HG03135 (cell line): ENCODE data around the gene ZNF202.
"Not testable (repeated sequence)": the region's sequence is repeated elsewhere in the genome, so short reads cannot be mapped to it uniquely, and the experiment has no call there.

Experiments used
- ATAC-seq: cut with Tn5 transposase; IDR thresholded peaks from one replicate; pipeline ENCODE4 v1.9.1; 2021; ENCODE audit warnings: mild to moderate bottlenecking, moderate library complexity; ENCODE audit not compliant: unreplicated experiment

ZNF202 gene

GRCh38 chr11:123742031-123742723 is 717 bp upstream of the ZNF202 start:
- no peak for ATAC-seq

- no peak for ATAC-seq
These were observed 687 bp downstream of the ZNF202 start for GRCh38 chr11:123740787-123741158.

GRCh38 chr11:123738374-123738773 is 3.1 kb downstream of the ZNF202 start:
- no peak for ATAC-seq

- no peak for ATAC-seq
These were observed 4.7 kb downstream of the ZNF202 start for GRCh38 chr11:123736769-123737168.

DNA sequence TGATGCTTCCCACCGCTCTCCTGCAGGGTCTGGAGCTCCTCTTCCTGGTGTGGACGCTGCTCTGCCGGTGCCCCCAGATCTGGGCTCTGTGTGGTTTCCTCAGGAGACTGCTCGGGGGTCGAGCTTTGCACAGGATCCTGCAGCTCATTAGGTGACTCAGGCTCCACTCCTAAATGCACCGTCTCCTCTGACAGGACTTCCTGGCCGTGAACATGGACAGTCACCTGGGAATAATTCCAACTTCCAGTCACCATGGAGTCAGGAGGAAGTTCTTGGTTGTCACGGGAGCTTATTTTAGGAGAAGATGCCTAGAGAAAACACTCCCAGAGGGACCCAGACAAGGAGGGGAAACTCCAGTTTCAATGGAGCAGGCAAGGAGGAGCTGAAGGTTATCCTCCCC is 11.9 kb downstream of the ZNF202 start:
- no peak for ATAC-seq

- no peak for ATAC-seq
These were observed 15.3 kb downstream of the ZNF202 start for GRCh38 chr11:123725995-123726655.

DNA sequence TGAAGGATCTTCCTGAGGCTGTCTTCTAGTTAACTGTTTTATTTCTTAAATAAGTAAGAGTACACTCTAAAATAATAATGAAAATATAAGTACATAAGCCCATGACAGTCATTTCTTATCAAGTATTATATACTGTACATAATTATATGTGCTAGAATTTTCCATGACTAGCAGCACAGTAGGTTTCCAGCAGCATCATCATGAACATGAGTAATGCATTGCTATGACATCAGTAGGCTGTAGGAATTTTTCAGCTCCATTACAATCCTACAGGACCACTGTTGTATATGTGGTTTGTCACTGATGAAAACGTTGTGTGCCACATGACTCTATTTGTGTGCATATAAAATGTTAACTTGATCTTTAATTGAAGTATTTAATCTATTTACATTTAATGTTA is 22.0 kb downstream of the ZNF202 start:
- no peak for ATAC-seq

DNA sequence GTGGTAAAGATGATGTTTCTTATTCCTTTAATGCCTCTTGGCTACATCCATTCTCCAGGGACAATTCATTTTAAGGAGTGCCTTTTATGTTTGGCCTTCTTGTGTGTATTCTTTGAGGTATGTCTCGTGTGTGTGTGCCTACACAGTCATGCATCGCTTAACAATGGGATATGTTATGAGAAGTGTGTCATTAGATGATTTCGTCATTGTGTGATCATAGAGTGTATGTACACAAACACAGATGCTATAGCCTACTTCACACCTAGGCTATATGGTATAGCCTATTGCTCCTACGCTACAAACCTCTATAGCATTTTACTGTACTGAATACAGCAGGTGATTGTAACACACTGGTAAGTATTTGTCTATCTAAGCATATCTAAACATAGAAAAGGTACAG is 23.0 kb downstream of the ZNF202 start:
- no peak for ATAC-seq

GRCh38 chr11:123718063-123718462 is 23.4 kb downstream of the ZNF202 start:
- ATAC-seq, result no peak

GRCh38 chr11:123712627-123713026 is 28.8 kb downstream of the ZNF202 start:
- not testable (repeated sequence) for ATAC-seq

GRCh38 chr11:123707606-123708205 is 33.8 kb downstream of the ZNF202 start:
- ATAC-seq, result no peak

GRCh38 chr11:123707206-123707605 is 34.3 kb downstream of the ZNF202 start:
- ATAC-seq, result no peak

DNA sequence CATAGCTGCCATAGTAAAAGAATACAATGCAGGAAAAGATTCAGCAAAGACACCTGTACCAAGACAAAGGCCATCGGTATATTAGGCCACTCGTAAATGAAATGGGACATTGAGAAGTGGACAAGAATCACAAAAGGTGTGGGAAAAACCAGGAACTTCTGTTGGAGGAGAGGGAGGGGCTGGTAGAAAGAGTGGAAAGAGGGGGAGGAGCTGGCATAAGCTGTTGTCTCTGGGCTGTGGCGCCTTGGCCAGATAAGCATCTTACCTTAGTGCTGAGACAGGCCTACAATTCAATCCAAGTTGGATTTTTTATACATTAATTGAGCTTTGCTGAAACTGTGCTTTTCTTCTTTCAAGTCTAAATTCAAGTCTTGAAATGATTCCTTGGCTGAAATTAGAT is 37.1 kb downstream of the ZNF202 start:
- no peak for ATAC-seq

GRCh38 chr11:123702696-123703095 is 38.8 kb downstream of the ZNF202 start:
- no peak for ATAC-seq

- no peak for ATAC-seq
These were observed 39.3 kb downstream of the ZNF202 start for GRCh38 chr11:123702139-123702538.

- no peak for ATAC-seq
These were observed 40.7 kb downstream of the ZNF202 start for GRCh38 chr11:123700772-123701171.

DNA sequence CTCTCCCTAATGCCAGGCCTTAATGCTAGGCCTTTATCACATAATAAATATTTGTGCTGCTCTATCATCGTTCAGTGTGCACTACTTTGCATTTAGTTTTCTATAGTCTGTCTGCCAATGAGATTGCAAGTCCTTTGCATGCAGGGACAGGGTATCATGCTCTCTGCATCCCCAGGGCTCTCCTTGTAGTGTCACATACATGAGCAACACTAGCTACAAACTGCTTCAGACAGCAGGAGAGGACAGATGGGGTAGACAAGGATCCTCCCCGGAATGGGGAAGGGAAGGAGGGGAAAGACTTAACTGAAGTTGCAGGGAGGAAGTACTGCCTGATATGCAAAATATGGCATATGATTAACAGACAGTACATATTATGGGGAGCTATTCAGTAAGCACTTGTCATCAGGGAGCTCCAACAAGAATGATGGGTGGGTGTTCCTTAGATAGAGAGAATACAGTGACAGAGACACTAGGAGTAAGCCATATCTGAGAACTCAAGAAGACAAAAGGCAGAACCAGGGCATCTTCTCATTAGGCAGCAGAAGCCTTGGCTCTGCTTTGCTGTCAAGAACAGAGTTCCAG is 42.8 kb downstream of the ZNF202 start:
- ATAC-seq, result no peak

GRCh38 chr11:123696183-123696582 is 45.3 kb downstream of the ZNF202 start:
- no peak for ATAC-seq

- ATAC-seq, result no peak
These were observed 46.2 kb downstream of the ZNF202 start for GRCh38 chr11:123695231-123695630.

DNA sequence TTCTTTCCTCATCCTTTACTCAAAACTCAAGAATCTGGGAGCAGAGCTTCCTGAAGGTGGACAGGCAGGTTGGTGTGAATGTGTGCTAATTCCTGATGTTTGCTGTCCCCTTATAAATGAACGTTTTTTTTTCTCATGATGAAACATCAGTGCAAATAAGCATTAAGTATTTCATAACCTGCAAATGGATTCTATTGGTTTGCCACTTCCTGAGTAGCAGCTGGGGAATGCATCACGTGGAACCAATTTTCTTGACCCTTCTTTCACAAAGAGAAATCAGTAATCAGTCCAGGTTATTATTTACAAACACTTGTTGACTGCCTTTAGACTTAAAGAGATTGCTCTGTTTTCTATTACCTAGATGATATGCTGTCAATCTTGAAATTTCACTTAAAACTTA is 46.9 kb downstream of the ZNF202 start:
- no peak for ATAC-seq

- ATAC-seq, result no peak
These were observed 48.5 kb downstream of the ZNF202 start for GRCh38 chr11:123692961-123693360.

GRCh38 chr11:123690485-123690884 is 51.0 kb downstream of the ZNF202 start:
- no peak for ATAC-seq
